Osteocyte (in vitro differentiated cells): Measurements from ENCODE around the gene BTD. TPM values are rescaled to one million over a fixed set of nuclear protein-coding genes. Genes with fewer than 3 reads are reported as not detected.
A peak's percentile ranks its signal among the peaks of the same experiment; 100 is the strongest.

Experiments used
- DNase-seq: peaks from one replicate; pipeline ENCODE4 v3.0.0; 2021; ENCODE audit warnings: mixed read lengths; ENCODE audit not compliant: unreplicated experiment; ENCODE audit errors: extremely low spot score
- H3K27ac Mint-ChIP-seq: one replicate; pipeline ENCODE4 v1.8.0; 2021; ENCODE audit warnings: mild to moderate bottlenecking, mixed read lengths; ENCODE audit not compliant: unreplicated experiment
- H3K27me3 Mint-ChIP-seq: one replicate; pipeline ENCODE4 v1.8.0; 2021; ENCODE audit warnings: mixed read lengths; ENCODE audit not compliant: unreplicated experiment
- H3K36me3 Mint-ChIP-seq: one replicate; pipeline ENCODE4 v1.8.0; 2021; ENCODE audit warnings: mixed read lengths; ENCODE audit not compliant: unreplicated experiment
- H3K4me1 Mint-ChIP-seq: one replicate; pipeline ENCODE4 v1.8.0; 2021; ENCODE audit warnings: mixed read lengths; ENCODE audit not compliant: unreplicated experiment
- H3K4me3 Mint-ChIP-seq: one replicate; pipeline ENCODE4 v1.8.0; 2021; ENCODE audit warnings: mild to moderate bottlenecking, moderate library complexity, mixed read lengths; ENCODE audit not compliant: unreplicated experiment
- H3K9me3 Mint-ChIP-seq: one replicate; pipeline ENCODE4 v1.8.0; 2021; ENCODE audit warnings: mixed read lengths; ENCODE audit not compliant: unreplicated experiment
- CTCF ChIP-seq: fragments of 200-600 bp; sonication (generic); IDR thresholded peaks from 2 replicates; pipeline ENCODE4 v1.5.0; 2021; ENCODE audit warnings: antibody characterized with exemption, mild to moderate bottlenecking, moderate library complexity
- total RNA-seq: library from RNA; stranded (reverse); gene quantifications from 2 replicates; pipeline ENCODE4 v1.2.1, GENCODE V29; 2021

The BTD gene
- total RNA-seq, 1 donor from 2014 or later = 28.9 TPM

- peaks cover 6% of the 10 kb centered on the region for H3K4me1 Mint-ChIP-seq
- H3K27ac Mint-ChIP-seq = peak overlapping the region; percentile 5
- H3K36me3 Mint-ChIP-seq = peaks cover 30% of the 10 kb centered on the region
- TF ChIP-seq CTCF = no peak
- DNase-seq = no peak
- no peaks in the 10 kb centered on the region for H3K27me3 Mint-ChIP-seq
- peaks cover 28% of the 10 kb centered on the region for H3K9me3 Mint-ChIP-seq
- no peak overlapping the region for H3K4me3 Mint-ChIP-seq
Measured at GRCh38 chr3:15623535-15624440, 22.2 kb downstream of the BTD start.

GRCh38 chr3:15628967-15629366, 27.4 kb downstream of the BTD start:
- Mint-ChIP-seq H3K27ac (no peak overlapping the region), H3K36me3 (peaks cover 1% of the 10 kb centered on the region), H3K4me1 (peaks cover 55% of the 10 kb centered on the region), H3K4me3 (no peak overlapping the region), H3K27me3 (no peaks in the 10 kb centered on the region), H3K9me3 (no peaks in the 10 kb centered on the region)
- TF ChIP-seq CTCF = no peak
- DNase-seq = no peak

GRCh38 chr3:15629860-15630597, 28.5 kb downstream of the BTD start:
- peaks cover 62% of the 10 kb centered on the region for H3K4me1 Mint-ChIP-seq
- no peak for DNase-seq
- peak overlapping the region; percentile 98 for H3K27ac Mint-ChIP-seq
- peak; percentile 87 for TF ChIP-seq CTCF
- H3K36me3 Mint-ChIP-seq = peaks cover 1% of the 10 kb centered on the region
- peak overlapping the region; percentile 70 for H3K4me3 Mint-ChIP-seq
- H3K27me3 Mint-ChIP-seq = no peaks in the 10 kb centered on the region
- H3K9me3 Mint-ChIP-seq = no peaks in the 10 kb centered on the region

- Mint-ChIP-seq H3K27ac (peak overlapping the region; percentile 98), H3K9me3 (no peaks in the 10 kb centered on the region), H3K4me3 (peak overlapping the region; percentile 70), H3K36me3 (peaks cover under 1% of the 10 kb centered on the region), H3K4me1 (peaks cover 70% of the 10 kb centered on the region), H3K27me3 (no peaks in the 10 kb centered on the region)
- no peak for TF ChIP-seq CTCF
- DNase-seq = no peak
Measured at GRCh38 chr3:15630646-15631350, 29.3 kb downstream of the BTD start.
